ENCODE results near the gene HENMT1.

DNA sequence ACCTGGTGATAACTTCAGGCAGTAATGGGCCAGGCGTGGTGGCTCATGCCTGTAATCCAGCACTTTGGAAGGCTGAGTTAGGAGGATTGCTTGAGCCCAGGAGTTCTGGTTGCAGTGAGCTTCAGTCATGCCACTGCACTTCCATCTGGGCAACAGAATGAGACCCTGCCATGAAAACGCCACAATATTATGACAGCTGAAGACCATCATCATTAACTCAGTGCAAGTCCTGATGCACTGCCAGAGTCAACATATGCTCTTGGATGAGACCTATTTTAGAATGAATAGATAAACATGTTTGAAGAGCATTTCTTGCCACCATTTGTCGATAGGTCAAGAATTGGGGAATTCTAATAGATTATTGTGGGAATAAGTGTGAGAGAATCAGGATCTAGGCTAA, 26.4 kb downstream of the HENMT1 start:
- TF ChIP-seq, protein P1, sequence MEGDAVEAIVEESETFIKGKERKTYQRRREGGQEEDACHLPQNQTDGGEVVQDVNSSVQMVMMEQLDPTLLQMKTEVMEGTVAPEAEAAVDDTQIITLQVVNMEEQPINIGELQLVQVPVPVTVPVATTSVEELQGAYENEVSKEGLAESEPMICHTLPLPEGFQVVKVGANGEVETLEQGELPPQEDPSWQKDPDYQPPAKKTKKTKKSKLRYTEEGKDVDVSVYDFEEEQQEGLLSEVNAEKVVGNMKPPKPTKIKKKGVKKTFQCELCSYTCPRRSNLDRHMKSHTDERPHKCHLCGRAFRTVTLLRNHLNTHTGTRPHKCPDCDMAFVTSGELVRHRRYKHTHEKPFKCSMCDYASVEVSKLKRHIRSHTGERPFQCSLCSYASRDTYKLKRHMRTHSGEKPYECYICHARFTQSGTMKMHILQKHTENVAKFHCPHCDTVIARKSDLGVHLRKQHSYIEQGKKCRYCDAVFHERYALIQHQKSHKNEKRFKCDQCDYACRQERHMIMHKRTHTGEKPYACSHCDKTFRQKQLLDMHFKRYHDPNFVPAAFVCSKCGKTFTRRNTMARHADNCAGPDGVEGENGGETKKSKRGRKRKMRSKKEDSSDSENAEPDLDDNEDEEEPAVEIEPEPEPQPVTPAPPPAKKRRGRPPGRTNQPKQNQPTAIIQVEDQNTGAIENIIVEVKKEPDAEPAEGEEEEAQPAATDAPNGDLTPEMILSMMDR (IDR thresholded peaks at IDR 0.05 in 4 of 5, conservative IDR thresholded peaks at IDR 0.05 in 1 of 5) = no peak
- TF ChIP-seq POLR2A (IDR thresholded peaks at IDR 0.05) = no peak

Data from gastrocnemius medialis (tissue), 4 donors.